Measurements from ENCODE around the gene TPRN. TPM values are rescaled to one million over a fixed set of nuclear protein-coding genes. Genes with fewer than 3 reads are reported as not detected.

Gene TPRN
- total and polyA plus RNA-seq, 2 of the 4 experiments (the other 2 are of a cell fraction) = 1.8 to 5.3 TPM

GRCh38 chr9:137229903-137230704, 29.6 kb upstream of the TPRN start:
- in situ Hi-C loops (cut with MboI; ENCODE audit: low sequenced_read_pairs) = loop anchor here (5.0 kb wide), 1 partner anchor 108 kb away; no protein-coding TSS in a partner anchor
- Histone ChIP-seq H3K27me3 (ENCODE audit: control insufficient read depth, insufficient read depth, low read length) (peaks cover 1% of the 10 kb centered on the region; the same call in 1 of the 2 replicates), H2AK9ac (replicated peaks; ENCODE audit: low read depth, low read length, poor library complexity) (no peak overlapping the region), H3K9me3 (ENCODE audit: control insufficient read depth, insufficient read depth, low read length) (no peaks in the 10 kb centered on the region), H4K8ac (ENCODE audit: low read depth in 2 of 2, low read length in 2 of 2) (no peak overlapping the region), H3K56ac (ENCODE audit: extremely low read depth, insufficient read depth, low read length) (no peak overlapping the region), H4K91ac (ENCODE audit: insufficient read depth, low read depth, low read length) (no peak overlapping the region), H2AK5ac (ENCODE audit: low read depth, low read length) (no peak overlapping the region), H3K18ac (ENCODE audit: low read depth, low read length) (no peak overlapping the region), H3K4me3 (ENCODE audit: insufficient read depth, low read depth, low read length) (no peak overlapping the region), H3K9ac (ENCODE audit: low read depth, low read length) (no peak overlapping the region), H4K5ac (ENCODE audit: low read depth, low read length) (no peak overlapping the region), H3K14ac (replicated peaks; ENCODE audit: low read depth, low read length) (no peak overlapping the region), H2BK20ac (ENCODE audit: low read depth, low read length) (no peak overlapping the region), H3K36me3 (ENCODE audit: control insufficient read depth, insufficient read depth, low read length) (no peaks in the 10 kb centered on the region), H3K4ac (ENCODE audit: low read depth, low read length) (no peak overlapping the region), H3K4me2 (ENCODE audit: low read depth, low read length) (no peak overlapping the region), H3K4me1 (ENCODE audit: control insufficient read depth, insufficient read depth, low read length) (peaks cover 2% of the 10 kb centered on the region; the same call in 1 of the 2 replicates), H2BK120ac (ENCODE audit: low read depth, low read length) (no peak overlapping the region), H2BK5ac (ENCODE audit: low read depth, low read length, poor library complexity, severe bottlenecking) (no peak overlapping the region), H3K23ac (ENCODE audit: low read depth, low read length) (no peak overlapping the region), H2BK15ac (ENCODE audit: low read depth, low read length) (no peak overlapping the region), H3K9me1 (ENCODE audit: insufficient read depth, low read length) (no peaks in the 10 kb centered on the region), H4K20me1 (ENCODE audit: insufficient read depth, low read length) (no peaks in the 10 kb centered on the region), H3K79me1 (ENCODE audit: low read depth in 1 of 2, low read length in 2 of 2) (no peaks in the 10 kb centered on the region), H3K27ac (ENCODE audit: insufficient read depth, low read length) (no peak overlapping the region), H2AFZ (replicated peaks; ENCODE audit: low read length, poor library complexity) (no peak overlapping the region)
- DNase-seq (no peak), ATAC-seq (ENCODE audit: low read depth) (no peak)
- POLR2A ChIA-PET (ENCODE audit: unreplicated experiment) = interaction anchor here (0.7 kb wide), 1 partner anchor 114 kb away, joined by 12 read pairs; no protein-coding TSS in a partner anchor
- BruUV-seq (replicated peaks) = no TSS peak
- intact Hi-C loops (cut with micrococcal nuclease) = no loop called here
- dilution Hi-C loops (cut with HindIII; ENCODE audit: low sequenced_read_pairs, unreplicated experiment) = no loop called here
- WGBS, 2 experiments (ENCODE audit: extremely low coverage in 2 of 2, insufficient read length in 1 of 2) = 61% methylated on average over 10 of the region's 31 CpGs; no CpG with 5 or more reads in 1 of the 2 experiments
- CTCF ChIA-PET = no interaction called here
- TF ChIP-seq, protein P1, sequence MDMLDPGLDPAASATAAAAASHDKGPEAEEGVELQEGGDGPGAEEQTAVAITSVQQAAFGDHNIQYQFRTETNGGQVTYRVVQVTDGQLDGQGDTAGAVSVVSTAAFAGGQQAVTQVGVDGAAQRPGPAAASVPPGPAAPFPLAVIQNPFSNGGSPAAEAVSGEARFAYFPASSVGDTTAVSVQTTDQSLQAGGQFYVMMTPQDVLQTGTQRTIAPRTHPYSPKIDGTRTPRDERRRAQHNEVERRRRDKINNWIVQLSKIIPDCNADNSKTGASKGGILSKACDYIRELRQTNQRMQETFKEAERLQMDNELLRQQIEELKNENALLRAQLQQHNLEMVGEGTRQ (IDR thresholded peaks at IDR 0.05; ENCODE audit: low read depth, low read length) = no peak
- TF ChIP-seq RFX5 (IDR thresholded peaks at IDR 0.05; ENCODE audit: low read depth, low read length) = no peak
- no peak for TF ChIP-seq RCOR1 (IDR thresholded peaks at IDR 0.05; ENCODE audit: insufficient replicate concordance, low read length)
- no peak for TF ChIP-seq CEBPB (IDR thresholded peaks at IDR 0.05; ENCODE audit: low read depth, low read length)
- no peak for TF ChIP-seq MAFK (IDR thresholded peaks at IDR 0.05; ENCODE audit: low read depth, low read length)
- TF ChIP-seq SMC3 (IDR thresholded peaks at IDR 0.05; ENCODE audit: low read depth, low read length) = no peak
- TF ChIP-seq MXI1 (IDR thresholded peaks at IDR 0.05; ENCODE audit: borderline replicate concordance, low read depth, low read length) = no peak
- TF ChIP-seq, protein P2, sequence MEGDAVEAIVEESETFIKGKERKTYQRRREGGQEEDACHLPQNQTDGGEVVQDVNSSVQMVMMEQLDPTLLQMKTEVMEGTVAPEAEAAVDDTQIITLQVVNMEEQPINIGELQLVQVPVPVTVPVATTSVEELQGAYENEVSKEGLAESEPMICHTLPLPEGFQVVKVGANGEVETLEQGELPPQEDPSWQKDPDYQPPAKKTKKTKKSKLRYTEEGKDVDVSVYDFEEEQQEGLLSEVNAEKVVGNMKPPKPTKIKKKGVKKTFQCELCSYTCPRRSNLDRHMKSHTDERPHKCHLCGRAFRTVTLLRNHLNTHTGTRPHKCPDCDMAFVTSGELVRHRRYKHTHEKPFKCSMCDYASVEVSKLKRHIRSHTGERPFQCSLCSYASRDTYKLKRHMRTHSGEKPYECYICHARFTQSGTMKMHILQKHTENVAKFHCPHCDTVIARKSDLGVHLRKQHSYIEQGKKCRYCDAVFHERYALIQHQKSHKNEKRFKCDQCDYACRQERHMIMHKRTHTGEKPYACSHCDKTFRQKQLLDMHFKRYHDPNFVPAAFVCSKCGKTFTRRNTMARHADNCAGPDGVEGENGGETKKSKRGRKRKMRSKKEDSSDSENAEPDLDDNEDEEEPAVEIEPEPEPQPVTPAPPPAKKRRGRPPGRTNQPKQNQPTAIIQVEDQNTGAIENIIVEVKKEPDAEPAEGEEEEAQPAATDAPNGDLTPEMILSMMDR (conservative IDR thresholded peaks at IDR 0.05; ENCODE audit: low read depth, low read length) = no peak
- no peak for TF ChIP-seq FOS (IDR thresholded peaks at IDR 0.05; ENCODE audit: low read depth, low read length)
- no peak for TF ChIP-seq POLR2A (IDR thresholded peaks at IDR 0.05; ENCODE audit: low read depth, low read length)
- TF ChIP-seq RAD21 (IDR thresholded peaks at IDR 0.05; ENCODE audit: low read length) = no peak
- TF ChIP-seq CHD1 (IDR thresholded peaks at IDR 0.05; ENCODE audit: low read depth, low read length) = no peak
- TF ChIP-seq, protein P3, sequence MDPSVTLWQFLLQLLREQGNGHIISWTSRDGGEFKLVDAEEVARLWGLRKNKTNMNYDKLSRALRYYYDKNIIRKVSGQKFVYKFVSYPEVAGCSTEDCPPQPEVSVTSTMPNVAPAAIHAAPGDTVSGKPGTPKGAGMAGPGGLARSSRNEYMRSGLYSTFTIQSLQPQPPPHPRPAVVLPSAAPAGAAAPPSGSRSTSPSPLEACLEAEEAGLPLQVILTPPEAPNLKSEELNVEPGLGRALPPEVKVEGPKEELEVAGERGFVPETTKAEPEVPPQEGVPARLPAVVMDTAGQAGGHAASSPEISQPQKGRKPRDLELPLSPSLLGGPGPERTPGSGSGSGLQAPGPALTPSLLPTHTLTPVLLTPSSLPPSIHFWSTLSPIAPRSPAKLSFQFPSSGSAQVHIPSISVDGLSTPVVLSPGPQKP (IDR thresholded peaks at IDR 0.05; ENCODE audit: borderline replicate concordance, low read depth, low read length) = no peak
- no peak for TF ChIP-seq MAZ (IDR thresholded peaks at IDR 0.05; ENCODE audit: borderline replicate concordance, low read depth, low read length)
- no peak for TF ChIP-seq NFE2L2 (IDR thresholded peaks at IDR 0.05; ENCODE audit: low read depth, low read length)
